GM19023 (cell line): ENCODE data around the gene INHA.

ENCODE experiments used
- ATAC-seq: cut with Tn5 transposase; IDR thresholded peaks from one replicate; pipeline ENCODE4 v1.9.1; 2021; ENCODE audit warnings: mild to moderate bottlenecking, moderate library complexity; ENCODE audit not compliant: unreplicated experiment

The INHA gene

DNA sequence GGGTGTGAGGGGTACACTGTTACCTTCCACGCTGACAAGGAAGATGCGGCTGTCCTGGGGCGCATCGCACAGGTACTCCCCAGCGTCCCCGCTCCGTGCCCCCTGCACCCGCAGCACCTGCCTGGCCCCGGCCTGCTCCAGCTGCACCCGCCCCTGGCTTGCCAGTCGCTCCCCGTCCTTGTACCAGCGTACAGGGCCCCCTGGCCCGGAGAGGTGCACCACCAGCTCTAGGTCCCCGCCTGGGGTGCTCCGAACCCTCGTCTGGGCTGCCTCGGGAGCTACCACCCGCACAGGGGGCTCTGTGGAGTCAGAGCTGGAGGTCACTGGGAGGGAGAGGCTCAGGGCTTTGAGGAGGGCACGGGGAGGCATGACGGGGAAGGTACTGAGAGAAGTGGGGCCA, 14.8 kb upstream of the INHA start:
- no peak for ATAC-seq

DNA sequence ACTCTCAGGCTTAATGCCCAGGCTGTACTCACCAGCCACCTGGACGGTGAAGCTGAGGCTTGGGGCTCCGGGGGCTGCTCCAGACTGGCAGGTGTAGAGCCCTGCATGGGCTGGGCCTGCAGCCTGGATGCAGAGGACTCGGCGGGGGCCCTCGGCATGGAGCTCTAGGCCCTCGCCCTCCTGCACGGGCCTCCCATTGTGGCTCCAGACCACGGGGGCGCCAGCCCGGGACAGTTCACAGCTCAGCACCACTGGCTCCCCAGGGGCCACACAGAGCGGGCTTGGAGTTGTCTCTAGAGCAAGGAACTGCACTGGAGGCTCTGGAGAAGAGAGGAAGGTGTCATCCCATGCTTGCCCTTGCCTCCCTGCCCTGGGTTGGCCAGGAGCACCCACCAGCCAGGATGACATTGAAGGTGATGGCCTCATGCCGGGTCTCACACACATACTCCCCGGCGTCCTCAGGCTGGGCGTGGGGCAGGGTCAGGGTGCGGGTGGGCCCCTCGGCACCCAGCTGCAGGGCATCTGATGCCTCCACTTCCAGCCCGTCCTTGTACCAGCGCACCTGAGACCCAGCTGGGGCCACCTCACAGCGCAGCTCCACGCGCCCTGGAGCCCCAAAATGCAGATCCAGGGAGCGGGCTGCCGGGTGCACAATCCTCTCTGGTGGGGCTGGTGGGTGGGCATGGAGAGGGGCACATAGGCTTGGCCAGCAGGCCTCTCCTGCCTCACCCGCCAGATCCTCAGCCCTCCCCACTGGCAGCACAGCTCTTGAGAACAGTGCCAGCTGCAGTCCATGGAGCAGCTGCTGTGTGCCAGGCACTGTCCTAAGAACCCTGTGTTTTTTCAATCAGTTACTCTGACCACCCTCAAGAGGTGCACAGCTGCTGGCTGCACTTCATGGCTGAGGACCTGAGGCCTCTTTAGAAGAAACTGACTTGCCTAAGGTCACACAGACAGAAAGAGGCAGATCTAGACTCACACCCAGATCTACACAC, 14.0 kb upstream of the INHA start:
- ATAC-seq, result no peak

DNA sequence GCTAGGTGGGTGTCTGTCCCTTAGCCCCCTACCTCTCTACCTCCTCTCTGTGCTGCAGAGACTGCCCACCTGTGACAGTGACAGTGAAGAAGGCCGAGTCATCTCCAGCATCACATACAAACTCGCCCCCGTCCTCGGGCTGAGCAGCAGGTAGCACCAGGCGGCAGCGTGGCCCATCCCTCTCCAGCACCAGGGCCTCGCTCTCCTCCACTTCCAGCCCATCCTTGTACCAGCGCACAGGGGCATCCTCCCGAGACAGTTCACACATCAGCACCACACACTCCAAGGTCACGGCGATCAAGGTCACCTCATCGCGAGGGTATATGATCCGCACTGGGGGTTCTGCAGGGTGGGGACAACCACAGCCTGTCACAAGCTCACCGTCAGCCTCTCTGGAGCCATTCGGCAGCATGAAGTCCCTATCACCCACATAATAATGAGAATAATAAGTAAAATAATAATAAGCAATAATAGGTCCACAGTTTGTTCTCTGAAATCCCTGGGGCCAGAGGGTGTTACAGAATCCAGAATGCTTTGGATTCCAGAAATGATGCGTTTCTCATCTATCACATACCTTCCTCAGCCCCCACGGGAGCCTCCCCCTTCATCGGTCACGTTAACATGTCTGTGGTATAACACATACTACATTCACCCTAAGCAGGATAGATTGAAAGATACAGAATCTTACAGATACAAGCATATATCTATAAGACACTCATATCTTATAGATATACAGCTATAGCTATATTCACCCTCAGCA, 12.8 kb upstream of the INHA start:
- ATAC-seq, result no peak

DNA sequence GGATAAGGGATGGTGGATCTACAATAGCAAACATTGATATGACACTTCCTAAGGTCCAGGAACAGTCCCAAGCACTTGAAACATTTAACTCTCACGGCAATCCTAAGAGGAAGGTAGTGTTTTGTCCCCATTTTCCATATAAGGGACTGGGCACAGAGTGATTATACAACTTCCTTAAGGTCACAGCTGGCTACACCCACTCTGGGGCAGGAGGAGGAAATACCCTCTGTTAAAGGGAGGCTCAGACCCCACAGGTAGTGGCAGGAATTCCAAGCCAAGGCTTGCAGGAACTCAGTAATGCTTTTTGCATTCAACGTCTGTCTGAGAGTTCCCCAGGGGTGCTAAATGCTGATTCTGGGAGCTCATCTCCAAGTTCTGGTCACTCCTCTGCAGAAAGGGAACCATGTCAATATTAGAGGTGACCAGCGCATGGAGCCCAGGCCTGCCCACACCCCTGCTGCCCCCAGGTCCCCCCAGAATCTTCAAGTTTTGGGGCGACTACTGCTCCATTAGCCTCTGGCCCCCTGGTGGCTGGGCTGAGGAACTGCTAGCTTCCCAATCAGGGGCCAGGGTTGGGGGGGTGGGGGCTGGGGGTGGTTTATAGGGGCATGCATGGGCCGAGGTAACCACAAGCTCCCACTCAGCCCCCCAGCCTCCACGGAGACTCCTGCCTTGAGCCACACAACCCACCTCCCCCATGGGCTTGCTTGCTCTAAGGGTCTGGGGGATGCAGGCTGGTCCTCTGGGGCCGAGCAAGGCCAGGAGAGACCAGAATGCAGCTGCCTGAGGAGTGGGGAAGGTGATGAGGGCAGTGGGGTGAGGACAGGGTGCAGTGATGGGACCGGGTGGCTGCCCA, 11.8 kb upstream of the INHA start:
- ATAC-seq, result no peak

DNA sequence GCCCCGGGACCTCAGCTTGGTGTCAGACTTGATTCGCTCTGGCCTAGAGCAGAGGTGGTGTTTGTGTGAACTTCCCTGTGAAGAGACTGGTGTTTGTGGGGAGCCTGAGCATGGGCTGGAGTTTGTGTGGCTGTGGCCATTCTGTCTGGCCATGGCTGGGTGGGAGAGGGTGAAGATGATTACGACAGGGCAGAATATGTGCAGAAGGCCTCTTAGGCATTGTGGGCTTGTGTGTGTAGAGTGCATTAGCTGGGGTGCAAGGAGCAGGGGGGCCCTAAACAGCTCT, 11.3 kb upstream of the INHA start:
- ATAC-seq, result no peak

DNA sequence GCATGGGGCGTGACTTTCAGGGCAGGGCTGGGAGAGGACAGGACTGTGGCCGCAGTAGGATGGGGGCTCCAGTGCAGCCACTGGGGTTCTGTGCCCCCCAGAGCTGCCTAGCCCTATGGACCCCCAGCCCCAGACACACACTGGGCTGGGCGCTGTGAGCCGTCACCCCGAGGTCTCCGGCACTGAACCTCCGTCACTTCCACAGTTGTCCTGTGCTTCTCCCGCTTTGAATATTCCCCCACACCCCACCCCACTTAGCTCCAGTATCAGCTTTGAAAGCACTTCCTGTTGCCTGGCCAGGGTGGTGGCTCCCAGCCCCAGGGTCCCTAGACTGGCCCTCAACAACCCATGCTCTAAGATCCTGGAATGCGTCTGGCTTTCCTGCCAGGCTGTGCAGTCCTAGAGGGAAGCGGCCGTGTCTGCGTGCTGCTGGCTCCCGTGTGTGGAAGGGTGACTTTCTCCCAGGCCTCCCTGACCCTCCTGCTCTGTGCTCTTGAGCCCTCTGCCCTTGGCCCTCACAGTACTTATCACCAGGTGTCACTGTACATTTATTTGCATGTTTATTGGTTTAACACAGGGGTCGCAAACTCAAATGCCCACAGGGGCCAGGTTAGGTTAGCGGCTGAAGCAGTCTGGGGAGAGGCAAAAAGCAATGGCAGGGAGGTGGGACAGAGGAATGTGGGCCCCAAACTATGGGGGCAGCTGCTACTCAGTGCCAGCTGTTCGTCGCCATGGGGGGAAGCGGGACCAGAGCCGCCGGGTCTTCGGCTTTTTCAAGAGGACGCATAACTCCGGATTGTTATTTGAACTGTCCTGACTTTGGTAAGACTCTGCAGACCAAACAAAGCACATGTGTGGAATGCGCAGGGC, 10.7 kb upstream of the INHA start:
- ATAC-seq, result no peak

DNA sequence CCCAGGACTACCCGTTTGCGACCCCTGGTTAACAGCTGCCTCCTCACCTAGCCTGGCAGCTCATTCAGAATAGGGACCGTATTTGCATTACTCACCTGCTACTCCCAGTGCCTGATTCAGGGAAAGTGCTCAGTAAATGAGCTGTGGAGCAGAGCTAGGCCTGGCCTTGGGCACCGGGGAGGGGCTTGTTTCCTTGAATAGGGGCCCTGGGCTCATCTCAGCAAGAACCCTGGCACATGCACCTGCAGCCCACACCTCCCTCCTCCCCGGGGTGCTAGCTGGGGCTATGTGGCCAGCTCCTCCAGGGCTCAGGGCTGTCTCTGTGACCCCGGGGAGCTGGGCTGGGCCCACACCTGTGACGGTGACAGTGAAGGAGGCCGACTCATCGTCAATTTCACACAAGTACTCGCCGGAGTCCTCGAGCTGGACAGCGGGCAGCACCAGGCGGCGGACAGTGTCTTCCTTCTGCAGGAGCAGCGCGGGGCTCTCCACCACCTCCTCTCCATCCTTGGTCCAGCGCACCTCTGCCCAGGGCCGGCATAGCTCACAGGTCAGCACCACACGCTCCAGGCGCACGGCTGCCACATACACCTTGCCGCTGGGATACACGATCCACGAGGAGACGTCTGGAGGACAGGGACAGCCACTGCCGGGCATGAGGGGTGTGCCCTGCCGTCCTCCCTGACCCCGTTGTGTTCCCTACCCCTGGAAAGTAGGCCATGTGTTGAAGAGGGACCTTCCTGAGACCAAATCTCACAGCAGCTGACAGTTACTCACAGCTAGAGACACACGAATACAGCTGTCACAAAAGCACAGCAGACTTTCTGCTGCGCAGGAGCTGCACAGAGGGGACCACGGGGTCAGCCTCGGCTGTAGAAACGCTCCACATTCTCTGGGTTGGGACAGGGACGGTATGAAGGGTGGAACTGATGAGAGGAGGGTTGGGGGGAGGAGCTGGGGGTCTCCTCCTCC, 9.8 kb upstream of the INHA start:
- ATAC-seq, result no peak

DNA sequence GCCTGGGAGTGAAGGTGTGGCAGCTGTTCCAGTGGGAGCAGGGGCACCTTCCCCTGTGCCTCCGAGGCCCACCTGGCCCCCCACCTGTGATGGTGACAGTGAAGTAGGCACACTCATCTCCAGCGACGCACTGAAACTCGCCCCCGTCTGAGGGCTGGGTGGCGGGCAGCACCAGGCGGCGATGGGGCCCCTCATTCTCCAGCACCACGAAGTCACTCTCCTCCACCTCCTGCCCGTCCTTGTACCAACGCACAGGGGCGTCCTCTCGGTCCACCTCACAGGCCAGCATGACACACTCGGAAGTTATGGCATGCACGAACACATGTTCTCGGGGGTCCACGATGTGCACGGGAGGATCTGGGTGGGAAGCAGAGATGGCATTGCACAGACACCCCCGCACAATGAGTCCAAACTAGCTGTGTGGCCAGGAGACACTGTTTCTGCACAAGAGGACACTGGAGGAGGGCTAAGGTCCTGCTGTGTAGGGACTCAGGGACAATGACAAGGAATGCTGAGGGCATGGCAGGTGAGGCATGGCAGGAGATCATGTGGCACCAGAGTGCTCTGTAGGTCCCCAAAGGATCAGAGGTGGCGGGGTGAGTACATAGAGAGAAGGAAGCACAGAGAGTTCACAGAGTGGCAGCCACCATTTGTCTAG, 8.7 kb upstream of the INHA start:
- ATAC-seq, result no peak

DNA sequence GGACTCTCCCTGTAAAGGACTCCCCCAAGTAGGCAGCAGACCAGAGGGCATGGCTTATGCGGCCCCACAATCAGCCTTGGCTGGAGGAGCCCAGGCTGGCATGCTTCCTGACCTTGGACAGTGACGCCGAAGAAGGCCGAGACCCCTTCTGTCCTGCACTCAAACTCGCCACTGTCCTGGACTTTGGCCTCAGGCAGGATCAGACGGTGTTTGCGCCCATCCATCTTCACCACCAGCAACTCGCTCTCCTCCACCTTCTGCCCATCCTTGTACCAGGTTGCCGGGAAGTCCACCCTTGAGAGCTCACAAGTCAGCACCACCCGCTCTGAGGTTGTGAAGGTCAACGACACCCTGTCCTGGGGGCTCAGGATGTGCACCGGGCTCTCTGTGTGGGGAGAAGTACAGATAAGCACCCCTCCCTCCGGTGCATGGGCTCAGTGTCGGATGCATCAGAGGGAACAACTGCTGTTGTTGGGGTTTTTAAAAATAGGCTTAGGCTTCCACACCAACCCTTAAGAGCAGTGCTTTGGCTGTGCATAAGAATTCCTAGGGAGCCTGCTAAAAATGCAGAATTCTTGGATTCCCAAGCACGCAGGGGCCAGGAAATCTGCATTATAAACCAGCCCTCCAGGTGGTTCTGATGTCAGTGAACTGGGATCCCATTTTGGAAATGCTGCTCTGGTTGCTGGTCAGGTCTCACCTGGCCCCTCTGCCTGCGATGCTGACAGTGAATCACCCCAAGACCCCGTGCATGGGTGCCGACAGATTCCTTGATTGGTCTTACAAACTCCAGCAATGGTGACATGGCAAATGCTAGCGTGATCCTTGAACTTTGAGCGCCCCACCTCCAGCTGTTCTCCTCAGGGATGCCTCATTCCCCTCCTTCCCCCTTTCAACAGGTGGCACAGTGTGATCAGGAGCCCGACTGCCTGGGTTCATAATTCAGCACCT, 6.7 kb upstream of the INHA start:
- ATAC-seq, result no peak

DNA sequence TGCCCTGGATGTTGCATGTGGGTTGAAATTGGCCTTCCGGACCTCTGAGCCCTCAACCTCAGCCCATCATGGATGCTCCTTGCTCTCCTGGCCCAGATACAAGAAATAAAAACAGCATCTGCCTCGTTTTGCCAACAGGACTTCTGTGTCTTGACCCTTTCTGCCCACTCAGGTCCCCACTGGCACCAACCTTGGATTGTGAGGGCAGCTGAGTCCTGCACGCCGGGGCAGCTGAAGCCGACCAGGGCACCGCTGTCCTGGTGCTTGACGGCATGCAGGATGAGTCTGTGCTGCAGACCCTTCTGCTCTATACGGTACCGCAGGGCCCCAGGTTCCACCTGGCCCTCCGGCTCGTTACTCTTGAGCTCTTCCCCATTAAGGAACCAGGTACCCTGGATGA, 5.5 kb upstream of the INHA start:
- ATAC-seq, result no peak

DNA sequence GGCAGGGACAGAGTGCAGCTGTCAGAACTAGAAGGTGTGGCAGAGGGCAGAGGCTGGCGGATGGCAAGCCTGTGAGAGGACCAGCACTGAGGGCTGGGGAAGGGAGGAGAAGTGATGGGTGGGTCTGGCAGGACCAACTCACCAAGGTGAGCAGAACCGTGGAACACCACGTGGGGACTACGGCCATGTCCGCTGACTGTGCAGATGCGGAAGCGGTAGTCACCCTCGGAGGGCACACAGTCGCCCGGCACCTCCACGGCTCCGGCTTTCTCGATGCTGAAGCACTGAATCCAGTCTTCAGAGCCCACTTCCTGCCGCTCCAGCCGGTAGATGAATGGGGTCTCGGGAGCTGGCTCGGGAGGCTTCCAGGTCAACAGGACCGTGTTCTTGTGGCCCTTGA, 5.0 kb upstream of the INHA start:
- no peak for ATAC-seq

DNA sequence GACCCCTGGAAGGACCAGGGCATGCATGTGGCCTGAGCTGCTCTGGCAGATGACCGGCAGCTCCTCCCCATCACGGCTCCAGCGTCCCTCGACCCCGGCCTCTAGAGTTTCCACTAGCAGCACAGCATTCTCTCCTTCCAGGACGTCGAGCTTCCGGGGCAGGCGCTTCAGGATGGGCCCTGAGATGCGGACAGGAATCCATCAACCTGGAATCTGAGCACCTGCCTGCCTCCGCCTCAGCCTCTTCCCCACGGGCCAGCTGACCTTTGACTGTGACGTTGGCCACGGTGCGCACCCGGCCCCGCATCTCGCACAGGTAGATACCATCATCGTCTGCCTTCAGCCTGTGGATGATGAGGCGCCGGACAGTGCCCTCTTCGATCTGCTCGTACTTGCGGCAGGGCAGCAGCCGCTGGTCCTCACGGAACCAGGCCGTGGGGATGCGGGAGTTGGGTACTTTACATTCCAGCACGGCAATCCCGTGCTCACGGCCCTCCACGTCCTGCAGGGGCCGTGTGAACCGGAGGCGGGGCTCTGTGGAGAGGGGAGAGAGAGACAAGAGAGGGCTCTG, 4.2 kb upstream of the INHA start:
- ATAC-seq, result no peak

DNA sequence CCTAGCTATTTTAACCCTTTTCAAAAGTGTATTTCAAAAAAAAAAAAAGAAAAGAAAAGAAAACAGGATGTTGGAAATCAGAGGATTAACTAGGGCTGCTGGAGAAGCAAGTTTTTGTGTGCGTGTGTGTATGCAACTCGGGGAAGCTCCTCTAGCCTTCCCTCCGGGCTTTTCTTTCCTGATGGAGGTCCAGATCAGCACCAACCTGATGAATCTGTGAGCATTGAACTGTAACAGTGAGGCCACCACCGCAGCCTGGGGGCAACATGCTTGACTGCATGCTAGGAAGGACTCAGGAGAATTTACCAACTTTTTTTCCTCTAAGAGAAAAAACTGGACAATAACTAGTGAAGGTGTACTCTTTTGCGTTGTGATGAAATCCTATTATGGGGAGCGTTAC, 3.1 kb upstream of the INHA start:
- no peak for ATAC-seq

DNA sequence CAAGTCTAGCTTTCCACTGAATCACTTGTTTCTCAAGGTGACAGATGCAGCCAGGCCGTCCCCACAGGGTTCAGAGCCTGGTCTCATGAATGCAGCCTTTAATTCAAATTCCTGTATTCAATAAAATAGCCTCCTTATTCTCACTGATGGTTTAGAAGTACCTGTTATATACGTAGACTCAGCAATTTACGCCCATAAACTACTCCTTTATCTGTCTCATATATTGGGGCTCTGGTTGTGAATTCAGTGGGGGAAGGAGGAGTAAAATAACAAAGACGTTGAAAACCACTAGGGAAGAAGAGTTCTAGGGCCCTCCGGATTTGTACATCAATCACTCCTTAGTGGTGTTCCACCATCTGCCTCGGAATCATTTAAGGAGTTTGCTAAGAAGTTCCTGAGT, 2.5 kb upstream of the INHA start:
- no peak for ATAC-seq

DNA sequence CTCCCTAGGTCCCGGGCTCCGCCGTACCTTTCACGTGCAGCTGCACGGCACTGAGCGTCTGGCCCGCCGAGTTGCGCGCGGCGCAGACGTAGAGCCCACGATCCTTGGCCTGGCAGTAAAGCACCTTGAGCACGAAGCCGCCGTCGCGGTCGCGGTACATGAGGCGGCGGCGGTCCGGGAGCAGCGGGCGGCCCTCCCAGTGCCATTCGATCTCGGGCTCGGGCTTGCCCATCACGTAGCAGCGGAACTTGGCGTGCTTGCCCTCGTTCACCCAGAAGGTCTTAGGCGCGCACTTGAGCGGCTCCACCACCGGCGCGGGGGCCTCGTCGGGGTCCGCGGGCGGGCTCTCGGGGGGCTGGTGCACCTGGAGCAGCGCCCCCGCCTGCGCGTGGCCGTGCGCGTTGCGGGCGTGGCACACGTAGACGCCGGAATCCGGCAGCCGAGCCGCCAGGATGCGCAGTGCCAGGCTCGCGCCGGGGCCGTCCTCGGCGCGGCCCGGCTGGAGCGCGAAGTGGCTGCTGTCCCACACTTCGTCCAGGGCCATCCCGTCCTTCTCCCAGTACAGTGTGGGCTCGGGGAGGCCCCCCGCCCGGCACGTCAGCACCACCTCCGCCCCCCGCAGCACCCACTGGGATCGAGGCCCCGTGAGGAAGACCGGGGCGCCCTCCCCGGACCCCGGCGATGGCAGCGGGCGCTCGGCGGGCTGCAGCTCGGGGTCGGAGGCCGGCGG, 1.8 kb upstream of the INHA start:
- no peak for ATAC-seq

DNA sequence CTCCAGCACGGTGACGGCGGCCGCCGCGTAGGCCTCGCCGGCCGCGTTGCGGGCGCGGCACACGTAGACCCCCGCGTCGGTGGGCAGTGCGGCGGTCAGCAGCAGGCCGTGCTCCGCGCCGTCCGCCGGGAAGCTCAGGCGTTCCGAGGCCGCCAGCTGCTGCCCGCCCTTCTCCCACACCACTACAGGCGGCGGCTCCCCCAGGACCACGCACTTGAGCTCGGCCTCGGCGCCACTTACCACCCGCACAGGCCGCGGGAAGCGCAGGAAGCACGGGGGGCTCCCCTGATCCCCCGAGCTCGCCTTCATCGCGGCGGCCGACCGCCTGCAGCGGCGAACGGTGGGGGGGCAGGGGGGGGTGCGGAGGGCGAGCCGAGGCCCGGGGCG, 1.2 kb upstream of the INHA start:
- ATAC-seq, result no peak
